Measurements from ENCODE around the gene INPP4A.

INPP4A gene

GRCh38 chr2:98537390-98538126, 92.9 kb downstream of the INPP4A start:
- 92% methylated on average over 14 of the region's 14 CpGs for WGBS, 2 experiments
- Histone ChIP-seq H3K27me3 (ENCODE audit: control insufficient read depth, insufficient read depth, low read length, poor library complexity, severe bottlenecking) (no peaks in the 10 kb centered on the region), H3K4me1 (ENCODE audit: control insufficient read depth, insufficient read depth, low read length) (no peaks in the 10 kb centered on the region), H3K36me3 (ENCODE audit: control insufficient read depth, insufficient read depth, low read length) (peaks cover 12% of the 10 kb centered on the region), H3K27ac (ENCODE audit: insufficient read depth, low read depth, low read length, poor library complexity, severe bottlenecking) (no peak overlapping the region), H3K4me3 (ENCODE audit: insufficient read depth, low read depth, low read length) (no peak overlapping the region), H3K9me3 (ENCODE audit: control insufficient read depth, low read length) (no peaks in the 10 kb centered on the region)

- Histone ChIP-seq H3K36me3 (ENCODE audit: control insufficient read depth, insufficient read depth, low read length) (peaks cover 12% of the 10 kb centered on the region), H3K9me3 (ENCODE audit: control insufficient read depth, low read length) (no peaks in the 10 kb centered on the region), H3K27me3 (ENCODE audit: control insufficient read depth, insufficient read depth, low read length, poor library complexity, severe bottlenecking) (no peaks in the 10 kb centered on the region), H3K27ac (ENCODE audit: insufficient read depth, low read depth, low read length, poor library complexity, severe bottlenecking) (no peak overlapping the region), H3K4me3 (ENCODE audit: insufficient read depth, low read depth, low read length) (no peak overlapping the region), H3K4me1 (ENCODE audit: control insufficient read depth, insufficient read depth, low read length) (no peaks in the 10 kb centered on the region)
- 96 to 97% methylated on average over 11 of the region's 11 CpGs for WGBS, 2 experiments
Measured at GRCh38 chr2:98538280-98539041, 93.8 kb downstream of the INPP4A start.

GRCh38 chr2:98539056-98539735, 94.5 kb downstream of the INPP4A start:
- Histone ChIP-seq H3K9me3 (ENCODE audit: control insufficient read depth, low read length) (no peaks in the 10 kb centered on the region), H3K36me3 (ENCODE audit: control insufficient read depth, insufficient read depth, low read length) (peaks cover 12% of the 10 kb centered on the region), H3K27me3 (ENCODE audit: control insufficient read depth, insufficient read depth, low read length, poor library complexity, severe bottlenecking) (no peaks in the 10 kb centered on the region), H3K4me3 (ENCODE audit: insufficient read depth, low read depth, low read length) (no peak overlapping the region), H3K4me1 (ENCODE audit: control insufficient read depth, insufficient read depth, low read length) (no peaks in the 10 kb centered on the region), H3K27ac (ENCODE audit: insufficient read depth, low read depth, low read length, poor library complexity, severe bottlenecking) (no peak overlapping the region)
- 95 to 96% methylated on average over 13 of the region's 13 CpGs for WGBS, 2 experiments

GRCh38 chr2:98540536-98540935, 95.9 kb downstream of the INPP4A start:
- H3K4me1 ChIP-seq (ENCODE audit: control insufficient read depth, insufficient read depth, low read length) = no peaks in the 10 kb centered on the region

GRCh38 chr2:98541489-98541888, 96.8 kb downstream of the INPP4A start:
- Histone ChIP-seq H3K27ac (ENCODE audit: insufficient read depth, low read depth, low read length, poor library complexity, severe bottlenecking) (no peak overlapping the region), H3K4me3 (ENCODE audit: insufficient read depth, low read depth, low read length) (no peak overlapping the region), H3K9me3 (ENCODE audit: control insufficient read depth, low read length) (no peaks in the 10 kb centered on the region), H3K27me3 (ENCODE audit: control insufficient read depth, insufficient read depth, low read length, poor library complexity, severe bottlenecking) (no peaks in the 10 kb centered on the region), H3K4me1 (ENCODE audit: control insufficient read depth, insufficient read depth, low read length) (no peaks in the 10 kb centered on the region), H3K36me3 (ENCODE audit: control insufficient read depth, insufficient read depth, low read length) (peaks cover 12% of the 10 kb centered on the region)

More at GRCh38 chr2:98540536-98540935, 95.9 kb downstream of the INPP4A start:
- no peak overlapping the region for H3K27ac ChIP-seq (ENCODE audit: insufficient read depth, low read depth, low read length, poor library complexity, severe bottlenecking)
- H3K36me3 ChIP-seq (ENCODE audit: control insufficient read depth, insufficient read depth, low read length) = peaks cover 12% of the 10 kb centered on the region
- 96 to 98% methylated on average over 3 of the region's 3 CpGs for WGBS, 2 experiments
- no peaks in the 10 kb centered on the region for H3K9me3 ChIP-seq (ENCODE audit: control insufficient read depth, low read length)
- H3K4me3 ChIP-seq (ENCODE audit: insufficient read depth, low read depth, low read length) = no peak overlapping the region
- H3K27me3 ChIP-seq (ENCODE audit: control insufficient read depth, insufficient read depth, low read length, poor library complexity, severe bottlenecking) = no peaks in the 10 kb centered on the region

- Histone ChIP-seq H3K27me3 (ENCODE audit: control insufficient read depth, insufficient read depth, low read length, poor library complexity, severe bottlenecking) (no peaks in the 10 kb centered on the region), H3K36me3 (ENCODE audit: control insufficient read depth, insufficient read depth, low read length) (peaks cover 12% of the 10 kb centered on the region), H3K4me3 (ENCODE audit: insufficient read depth, low read depth, low read length) (no peak overlapping the region), H3K4me1 (ENCODE audit: control insufficient read depth, insufficient read depth, low read length) (no peaks in the 10 kb centered on the region), H3K9me3 (ENCODE audit: control insufficient read depth, low read length) (no peaks in the 10 kb centered on the region), H3K27ac (ENCODE audit: insufficient read depth, low read depth, low read length, poor library complexity, severe bottlenecking) (no peak overlapping the region)
- 94 to 95% methylated on average over 9 of the region's 9 CpGs for WGBS, 2 experiments
Measured at GRCh38 chr2:98541906-98542305, 97.2 kb downstream of the INPP4A start.

GRCh38 chr2:98543214-98543613, 98.6 kb downstream of the INPP4A start:
- Histone ChIP-seq H3K27ac (ENCODE audit: insufficient read depth, low read depth, low read length, poor library complexity, severe bottlenecking) (no peak overlapping the region), H3K4me1 (ENCODE audit: control insufficient read depth, insufficient read depth, low read length) (no peaks in the 10 kb centered on the region), H3K36me3 (ENCODE audit: control insufficient read depth, insufficient read depth, low read length) (peaks cover 12% of the 10 kb centered on the region), H3K9me3 (ENCODE audit: control insufficient read depth, low read length) (no peaks in the 10 kb centered on the region), H3K4me3 (ENCODE audit: insufficient read depth, low read depth, low read length) (no peak overlapping the region), H3K27me3 (ENCODE audit: control insufficient read depth, insufficient read depth, low read length, poor library complexity, severe bottlenecking) (no peaks in the 10 kb centered on the region)
- WGBS, 2 experiments = 96% methylated on average over 11 of the region's 11 CpGs

- H3K27me3 ChIP-seq (ENCODE audit: control insufficient read depth, insufficient read depth, low read length, poor library complexity, severe bottlenecking) = no peaks in the 10 kb centered on the region
- no peaks in the 10 kb centered on the region for H3K9me3 ChIP-seq (ENCODE audit: control insufficient read depth, low read length)
- no peak overlapping the region for H3K27ac ChIP-seq (ENCODE audit: insufficient read depth, low read depth, low read length, poor library complexity, severe bottlenecking)
- H3K4me1 ChIP-seq (ENCODE audit: control insufficient read depth, insufficient read depth, low read length) = no peaks in the 10 kb centered on the region
- peaks cover 12% of the 10 kb centered on the region for H3K36me3 ChIP-seq (ENCODE audit: control insufficient read depth, insufficient read depth, low read length)
- 95% methylated on average over 6 of the region's 6 CpGs for WGBS, 2 experiments
- H3K4me3 ChIP-seq (ENCODE audit: insufficient read depth, low read depth, low read length) = no peak overlapping the region
Measured at GRCh38 chr2:98543842-98544241, 99.2 kb downstream of the INPP4A start.

- H3K9me3 ChIP-seq (ENCODE audit: control insufficient read depth, low read length) = no peaks in the 10 kb centered on the region
- no peaks in the 10 kb centered on the region for H3K27me3 ChIP-seq (ENCODE audit: control insufficient read depth, insufficient read depth, low read length, poor library complexity, severe bottlenecking)
- peaks cover under 1% of the 10 kb centered on the region for H3K36me3 ChIP-seq (ENCODE audit: control insufficient read depth, insufficient read depth, low read length)
- WGBS, 2 experiments = 93 to 95% methylated on average over 7 of the region's 7 CpGs
- H3K4me3 ChIP-seq (ENCODE audit: insufficient read depth, low read depth, low read length) = no peak overlapping the region
- no peaks in the 10 kb centered on the region for H3K4me1 ChIP-seq (ENCODE audit: control insufficient read depth, insufficient read depth, low read length)
- H3K27ac ChIP-seq (ENCODE audit: insufficient read depth, low read depth, low read length, poor library complexity, severe bottlenecking) = no peak overlapping the region
Measured at GRCh38 chr2:98545591-98545990, 100.9 kb downstream of the INPP4A start.

- Histone ChIP-seq H3K27me3 (ENCODE audit: control insufficient read depth, insufficient read depth, low read length, poor library complexity, severe bottlenecking) (no peaks in the 10 kb centered on the region), H3K9me3 (ENCODE audit: control insufficient read depth, low read length) (no peaks in the 10 kb centered on the region), H3K36me3 (ENCODE audit: control insufficient read depth, insufficient read depth, low read length) (no peaks in the 10 kb centered on the region), H3K27ac (ENCODE audit: insufficient read depth, low read depth, low read length, poor library complexity, severe bottlenecking) (no peak overlapping the region), H3K4me1 (ENCODE audit: control insufficient read depth, insufficient read depth, low read length) (no peaks in the 10 kb centered on the region), H3K4me3 (ENCODE audit: insufficient read depth, low read depth, low read length) (no peak overlapping the region)
- 80 to 83% methylated on average over 3 of the region's 3 CpGs for WGBS, 2 experiments
Measured at GRCh38 chr2:98546186-98546585, 101.5 kb downstream of the INPP4A start.

All from ectodermal cell (in vitro differentiated cells).